ENCODE data around the gene CCDC28B.

Gene CCDC28B

GRCh38 chr1:32170991-32171390 is 29.4 kb upstream of the CCDC28B start:
- POLR2A ChIA-PET = interaction anchor here (0.6 kb wide), 1 partner anchor 183 kb away, joined by 3 read pairs; no protein-coding TSS in a partner anchor
- CTCF ChIA-PET = no interaction called here
- TF ChIP-seq CTCF (IDR thresholded peaks at IDR 0.05; ENCODE audit: control extremely low read depth, extremely low read depth, low read depth, missing control alignments) = no peak
- DNase-seq (ENCODE audit: extremely low spot score) = no peak

- POLR2A ChIA-PET = no interaction called here
- DNase-seq (ENCODE audit: extremely low spot score) = no peak
Observed at GRCh38 chr1:32172621-32173245, 27.7 kb upstream of the CCDC28B start.

GRCh38 chr1:32178380-32179192 is 21.8 kb upstream of the CCDC28B start:
- ChIA-PET CTCF (interaction anchor here (0.9 to 3.4 kb wide), 4 partner anchors 23 to 70 kb away, joined by 3 to 11 read pairs (median 4); partner anchors contain the start of gene CCDC28B), POLR2A (interaction anchor here (0.6 to 2.5 kb wide), 7 partner anchors 10 to 157 kb away, joined by 3 to 13 read pairs (median 4); partner anchors contain the start of genes CCDC28B, KPNA6 and MARCKSL1)
- no peak for TF ChIP-seq CTCF (IDR thresholded peaks at IDR 0.05; ENCODE audit: control extremely low read depth, extremely low read depth, low read depth, missing control alignments)
- no peak for DNase-seq (ENCODE audit: extremely low spot score)

More at GRCh38 chr1:32172621-32173245, 27.7 kb upstream of the CCDC28B start:
- CTCF ChIA-PET = interaction anchor here (1.0 to 1.2 kb wide), 2 partner anchors 9 to 11 kb away, joined by 3 read pairs; no protein-coding TSS in a partner anchor
- TF ChIP-seq CTCF (IDR thresholded peaks at IDR 0.05; ENCODE audit: control extremely low read depth, extremely low read depth, low read depth, missing control alignments) = no peak

GRCh38 chr1:32179193-32179442 is 21.3 kb upstream of the CCDC28B start:
- CTCF ChIA-PET = interaction anchor here (0.8 to 3.4 kb wide), 5 partner anchors 22 to 137 kb away, joined by 3 to 11 read pairs (median 3); partner anchors contain the start of gene CCDC28B
- TF ChIP-seq CTCF (IDR thresholded peaks at IDR 0.05; ENCODE audit: control extremely low read depth, extremely low read depth, low read depth, missing control alignments) = no peak
- no peak for DNase-seq (ENCODE audit: extremely low spot score)
- POLR2A ChIA-PET = interaction anchor here (0.6 to 2.5 kb wide), 7 partner anchors 10 to 157 kb away, joined by 3 to 13 read pairs (median 4); partner anchors contain the start of genes CCDC28B, KPNA6 and MARCKSL1

GRCh38 chr1:32179443-32180185 is 20.8 kb upstream of the CCDC28B start, which contains the start of gene TXLNA:
Gene TXLNA, plus strand, starts transcription at chr1:32179675. Its CDS starts 671 bp downstream, at chr1:32180346.
- POLR2A ChIA-PET = interaction anchor here (0.6 to 2.5 kb wide), 7 partner anchors 11 to 156 kb away, joined by 3 to 13 read pairs (median 4); partner anchors contain the start of genes CCDC28B, KPNA6 and MARCKSL1
- peak; percentile 11 for TF ChIP-seq CTCF (IDR thresholded peaks at IDR 0.05; ENCODE audit: control extremely low read depth, extremely low read depth, low read depth, missing control alignments)
- CTCF ChIA-PET = interaction anchor here (0.8 to 3.4 kb wide), 7 partner anchors 22 to 137 kb away, joined by 3 to 11 read pairs (median 3); partner anchors contain the start of genes CCDC28B and LCK
- DNase-seq (ENCODE audit: extremely low spot score) = peak; percentile 98
